Caco-2 (cell line): Measurements from ENCODE around the gene LMF1. TPM values are rescaled to one million over a fixed set of nuclear protein-coding genes. Genes with fewer than 3 reads are reported as not detected.

Experiments
- BruUV-seq: library from RNA; stranded (reverse); fragments of 400-500 nt; replicated peaks from 2 replicates; lab custom pipeline; 2021; lab: Mats Ljungman, UMichigan
- CTCF ChIA-PET: fragments of 300-600 bp; sonication (Branson Sonifier 250); formaldehyde crosslinking; loops from one replicate; lab custom pipeline; 2022; ENCODE audit warnings: antibody characterized with exemption; lab: Charles Lee
- POLR2A ChIA-PET: fragments of 300-600 bp; sonication (Branson Sonifier 250); formaldehyde crosslinking; loops from one replicate; lab custom pipeline; 2022; ENCODE audit warnings: antibody characterized with exemption; lab: Charles Lee
- DNase-seq, 2 experiments: peaks; one replicate each; pipeline versions ENCODE4 v3.0.0 to v3.0.0-alpha.2; 2020 to 2022
- H3K27me3 ChIP-seq: replicated peaks from 2 replicates; pipeline ENCODE4 v1.6.0; 2011; ENCODE audit warnings: low read length; ENCODE audit not compliant: control insufficient read depth, insufficient read depth
- H3K36me3 ChIP-seq: 2 replicates; pipeline ENCODE4 v1.5.1; 2011; ENCODE audit warnings: low read length; ENCODE audit not compliant: control insufficient read depth, insufficient read depth
- H3K4me1 ChIP-seq: fragments of 250-450 bp; sonication (Bioruptor Pico); 2 replicates; pipeline ENCODE4 v1.5.1; 2020; ENCODE audit warnings: mild to moderate bottlenecking
- H3K4me3 ChIP-seq: 2 replicates; pipeline ENCODE4 v1.5.1; 2011; ENCODE audit warnings: low read depth, mild to moderate bottlenecking, control low read depth, low read length
- H3K9me3 ChIP-seq: fragments of 250-450 bp; sonication (Bioruptor Pico); 2 replicates; pipeline ENCODE4 v1.5.1; 2020; ENCODE audit warnings: mild to moderate bottlenecking, moderate library complexity
- H3K27ac Mint-ChIP-seq: one replicate; pipeline ENCODE4 v1.8.0; 2022; ENCODE audit warnings: mixed read lengths; ENCODE audit not compliant: unreplicated experiment
- H3K27me3 Mint-ChIP-seq: one replicate; pipeline ENCODE4 v1.8.0; 2022; ENCODE audit warnings: mixed read lengths; ENCODE audit not compliant: insufficient read depth, unreplicated experiment
- H3K36me3 Mint-ChIP-seq: one replicate; pipeline ENCODE4 v1.8.0; 2022; ENCODE audit warnings: mild to moderate bottlenecking, mixed read lengths; ENCODE audit not compliant: insufficient read depth, unreplicated experiment
- H3K4me1 Mint-ChIP-seq: one replicate; pipeline ENCODE4 v1.8.0; 2022; ENCODE audit warnings: low read depth, mixed read lengths; ENCODE audit not compliant: unreplicated experiment
- H3K4me3 Mint-ChIP-seq: one replicate; pipeline ENCODE4 v1.8.0; 2022; ENCODE audit warnings: mild to moderate bottlenecking, moderate library complexity, mixed read lengths; ENCODE audit not compliant: unreplicated experiment
- H3K9me3 Mint-ChIP-seq: one replicate; pipeline ENCODE4 v1.8.0; 2022; ENCODE audit warnings: mixed read lengths; ENCODE audit not compliant: unreplicated experiment
- intact Hi-C: fragments of 100-400 bp; cut with micrococcal nuclease; formaldehyde crosslinking; loops from one replicate; pipeline ENCODE4 v1.10.0; 2022; ENCODE audit not compliant: unreplicated experiment
- total RNA-seq: library from RNA; stranded (reverse); gene quantifications from 2 replicates; pipeline ENCODE4 v1.2.3, GENCODE V29; 2022
- TF ChIP-seq, protein P1 (sequence below), 2 experiments: fragments of 200-600 bp in 1 of 2; IDR thresholded peaks; 1 replicate in 1 of 2; 2 replicates in 1 of 2; pipeline versions ENCODE4 v1.5.1 to v1.8.0; 2011 to 2022; ENCODE audit warnings: antibody characterized with exemption in 1 of 2, control low read depth in 1 of 2, inconsistent platforms in 1 of 2, low read depth in 1 of 2, low read length in 1 of 2, mild to moderate bottlenecking in 1 of 2, moderate library complexity in 1 of 2; ENCODE audit not compliant: insufficient read depth in 1 of 2, severe bottlenecking in 1 of 2, unreplicated experiment in 1 of 2

LMF1 gene
- total RNA-seq, 1 experiment from 2014 or later, result 12.3 TPM

DNA sequence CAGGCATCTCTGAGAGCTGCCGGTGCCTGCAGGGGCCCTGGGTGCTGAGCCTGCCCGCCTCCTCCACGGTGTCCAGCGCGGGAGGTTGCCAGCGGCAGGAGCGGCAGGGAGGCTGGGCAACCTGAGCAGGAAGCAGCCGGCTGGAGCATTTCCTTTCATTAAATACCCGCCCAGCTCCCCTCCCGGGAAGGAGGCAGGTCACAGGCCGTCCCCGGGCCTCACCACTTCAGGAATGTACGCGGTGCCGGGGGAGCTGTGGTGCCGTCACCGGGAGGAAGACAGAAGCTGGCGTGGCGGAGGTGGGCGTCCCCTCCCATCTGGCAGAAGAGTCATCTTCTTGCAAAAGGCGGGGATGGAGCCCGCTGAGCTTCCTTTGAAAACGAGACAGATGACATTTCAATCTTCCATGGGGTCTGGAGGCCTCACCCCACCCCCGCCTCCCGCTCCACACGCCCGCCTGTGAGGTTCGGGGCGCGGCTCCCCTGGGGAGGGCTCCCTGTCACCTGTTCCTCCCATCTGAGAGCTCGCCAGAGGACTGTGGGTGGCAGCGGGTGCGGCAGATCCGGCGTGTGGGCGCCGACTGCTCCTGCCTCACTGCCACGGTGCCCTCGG lies 26.8 kb upstream of the LMF1 start:
- POLR2A ChIA-PET, result interaction anchor here (1.0 kb wide), 1 partner anchor 17 kb away, joined by 4 read pairs; no protein-coding TSS in a partner anchor
- H3K9me3 ChIP-seq, result no peaks in the 10 kb centered on the region
- Mint-ChIP-seq H3K4me3 (peak overlapping the region; percentile 14), H3K27ac (no peak overlapping the region), H3K27me3 (no peaks in the 10 kb centered on the region), H3K9me3 (no peaks in the 10 kb centered on the region), H3K36me3 (no peaks in the 10 kb centered on the region), H3K4me1 (no peaks in the 10 kb centered on the region)
- BruUV-seq, result no TSS peak
- CTCF ChIA-PET, result interaction anchor here (1.0 kb wide), 1 partner anchor 58 kb away, joined by 3 read pairs; no protein-coding TSS in a partner anchor
- peaks cover 5% of the 10 kb centered on the region; the same call in 1 of the 2 replicates for H3K4me1 ChIP-seq
- TF ChIP-seq, protein P1, sequence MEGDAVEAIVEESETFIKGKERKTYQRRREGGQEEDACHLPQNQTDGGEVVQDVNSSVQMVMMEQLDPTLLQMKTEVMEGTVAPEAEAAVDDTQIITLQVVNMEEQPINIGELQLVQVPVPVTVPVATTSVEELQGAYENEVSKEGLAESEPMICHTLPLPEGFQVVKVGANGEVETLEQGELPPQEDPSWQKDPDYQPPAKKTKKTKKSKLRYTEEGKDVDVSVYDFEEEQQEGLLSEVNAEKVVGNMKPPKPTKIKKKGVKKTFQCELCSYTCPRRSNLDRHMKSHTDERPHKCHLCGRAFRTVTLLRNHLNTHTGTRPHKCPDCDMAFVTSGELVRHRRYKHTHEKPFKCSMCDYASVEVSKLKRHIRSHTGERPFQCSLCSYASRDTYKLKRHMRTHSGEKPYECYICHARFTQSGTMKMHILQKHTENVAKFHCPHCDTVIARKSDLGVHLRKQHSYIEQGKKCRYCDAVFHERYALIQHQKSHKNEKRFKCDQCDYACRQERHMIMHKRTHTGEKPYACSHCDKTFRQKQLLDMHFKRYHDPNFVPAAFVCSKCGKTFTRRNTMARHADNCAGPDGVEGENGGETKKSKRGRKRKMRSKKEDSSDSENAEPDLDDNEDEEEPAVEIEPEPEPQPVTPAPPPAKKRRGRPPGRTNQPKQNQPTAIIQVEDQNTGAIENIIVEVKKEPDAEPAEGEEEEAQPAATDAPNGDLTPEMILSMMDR (IDR thresholded peaks at IDR 0.05; ENCODE audit: insufficient read depth in 1 of 2, low read depth in 1 of 2, low read length in 1 of 2, severe bottlenecking in 1 of 2, unreplicated experiment in 1 of 2), result no peak
- intact Hi-C loops, result no loop called here
- no peaks in the 10 kb centered on the region for H3K27me3 ChIP-seq
- H3K36me3 ChIP-seq, result no peaks in the 10 kb centered on the region
- peak overlapping the region; percentile 18 for H3K4me3 ChIP-seq
- DNase-seq, result peak; percentile 46 to 66

DNA sequence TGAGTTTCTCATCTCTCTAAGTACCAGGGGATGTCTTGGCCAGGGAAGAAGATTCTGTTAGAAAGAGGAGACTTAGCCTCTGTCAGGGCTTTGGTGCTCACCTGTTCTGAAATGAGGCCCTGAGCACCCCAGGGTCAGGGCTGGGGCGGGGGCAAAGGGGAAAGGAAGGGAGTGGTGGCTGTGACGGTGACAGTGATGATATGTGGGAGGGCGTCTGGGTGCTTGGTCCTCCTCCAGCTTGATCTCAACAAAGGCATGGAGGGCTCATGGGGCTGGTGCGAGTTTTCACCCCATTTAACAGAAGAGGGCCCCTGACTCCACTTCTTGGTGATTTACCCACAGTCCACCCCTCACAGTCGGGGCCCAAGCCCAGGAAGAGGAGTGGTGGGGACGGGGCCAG lies 25.9 kb upstream of the LMF1 start:
- ChIA-PET CTCF (no interaction called here), POLR2A (no interaction called here)
- H3K4me1 ChIP-seq, result peaks cover 4% of the 10 kb centered on the region; the same call in 1 of the 2 replicates
- H3K27me3 Mint-ChIP-seq, result no peaks in the 10 kb centered on the region
- H3K27me3 ChIP-seq, result no peaks in the 10 kb centered on the region
- intact Hi-C loops, result no loop called here
- no peak overlapping the region for H3K27ac Mint-ChIP-seq
- no peaks in the 10 kb centered on the region for H3K36me3 Mint-ChIP-seq
- no TSS peak for BruUV-seq
- H3K4me3 ChIP-seq, result no peak overlapping the region
- H3K4me3 Mint-ChIP-seq, result no peak overlapping the region
- TF ChIP-seq, protein P1 (IDR thresholded peaks at IDR 0.05; ENCODE audit: insufficient read depth in 1 of 2, low read depth in 1 of 2, low read length in 1 of 2, severe bottlenecking in 1 of 2, unreplicated experiment in 1 of 2), result no peak
- H3K9me3 ChIP-seq, result no peaks in the 10 kb centered on the region
- DNase-seq, result no peak
- H3K36me3 ChIP-seq, result no peaks in the 10 kb centered on the region
- no peaks in the 10 kb centered on the region for H3K4me1 Mint-ChIP-seq
- H3K9me3 Mint-ChIP-seq, result no peaks in the 10 kb centered on the region

DNA sequence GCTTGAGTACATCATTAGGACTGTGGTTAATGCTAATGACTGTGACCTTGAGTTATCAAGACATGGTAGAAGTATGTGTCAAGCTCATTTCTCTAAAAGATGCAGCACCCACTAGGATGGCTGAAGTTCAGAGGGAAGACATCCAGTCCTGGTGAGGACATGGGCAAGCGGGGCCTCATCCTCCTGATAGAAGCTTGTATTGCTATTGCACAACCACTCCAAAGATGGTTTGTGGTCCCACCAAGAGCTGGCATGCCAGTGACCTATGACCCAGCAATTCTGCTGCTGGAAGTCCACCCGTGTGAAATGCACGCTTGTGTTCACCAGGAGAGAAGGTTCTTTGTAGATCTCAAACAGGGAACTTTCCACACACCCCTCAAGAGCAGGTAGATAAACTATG lies 25.0 kb upstream of the LMF1 start:
- intact Hi-C loops, result no loop called here
- Mint-ChIP-seq H3K4me3 (no peak overlapping the region), H3K4me1 (no peaks in the 10 kb centered on the region), H3K27ac (no peak overlapping the region), H3K36me3 (no peaks in the 10 kb centered on the region), H3K9me3 (no peaks in the 10 kb centered on the region), H3K27me3 (no peaks in the 10 kb centered on the region)
- Histone ChIP-seq H3K9me3 (no peaks in the 10 kb centered on the region), H3K36me3 (no peaks in the 10 kb centered on the region), H3K27me3 (no peaks in the 10 kb centered on the region), H3K4me1 (peaks cover 4% of the 10 kb centered on the region; the same call in 1 of the 2 replicates), H3K4me3 (no peak overlapping the region)
- BruUV-seq, result no TSS peak
- ChIA-PET POLR2A (no interaction called here), CTCF (no interaction called here)
- no peak for DNase-seq
- TF ChIP-seq, protein P1 (IDR thresholded peaks at IDR 0.05; ENCODE audit: insufficient read depth in 1 of 2, low read depth in 1 of 2, low read length in 1 of 2, severe bottlenecking in 1 of 2, unreplicated experiment in 1 of 2), result no peak
